Progenitor cell of endocrine pancreas (in vitro differentiated cells): Measurements from ENCODE around the gene MMP24. TPM values are rescaled to one million over a fixed set of nuclear protein-coding genes. Genes with fewer than 3 reads are reported as not detected.

Experiments
- DNase-seq: peaks from one replicate; pipeline ENCODE4 v3.0.0; 2021; ENCODE audit warnings: low spot score; ENCODE audit not compliant: unreplicated experiment
- H3K27ac Mint-ChIP-seq: 2 replicates; pipeline ENCODE4 v1.8.0; 2021; ENCODE audit warnings: mild to moderate bottlenecking, moderate library complexity, mixed read lengths
- H3K27me3 Mint-ChIP-seq: 2 replicates; pipeline ENCODE4 v1.8.0; 2021; ENCODE audit warnings: mixed read lengths
- H3K36me3 Mint-ChIP-seq: 2 replicates; pipeline ENCODE4 v1.8.0; 2022; ENCODE audit warnings: mixed read lengths; ENCODE audit not compliant: insufficient read depth
- H3K4me1 Mint-ChIP-seq: 2 replicates; pipeline ENCODE4 v1.8.0; 2021; ENCODE audit warnings: low read depth, mixed read lengths
- H3K4me3 Mint-ChIP-seq: 2 replicates; pipeline ENCODE4 v1.8.0; 2021; ENCODE audit warnings: low read depth, mild to moderate bottlenecking, moderate library complexity, mixed read lengths
- H3K9me3 Mint-ChIP-seq: 2 replicates; pipeline ENCODE4 v1.8.0; 2021; ENCODE audit warnings: low read depth, mixed read lengths
- CTCF ChIP-seq: fragments of 200-600 bp; sonication (generic); IDR thresholded peaks from one replicate; pipeline ENCODE4 v1.5.0; 2021; ENCODE audit warnings: antibody characterized with exemption, mild to moderate bottlenecking; ENCODE audit not compliant: unreplicated experiment
- total RNA-seq: library from RNA; stranded (reverse); gene quantifications from 2 replicates; pipeline ENCODE4 v1.2.1, GENCODE V29; 2021

Gene MMP24
- total RNA-seq, 1 donor from 2014 or later, result 3.4 TPM

GRCh38 chr20:35306931-35307517 is 80.5 kb downstream of the MMP24 start:
- Mint-ChIP-seq H3K4me3 (no peak overlapping the region), H3K36me3 (peaks cover 2% of the 10 kb centered on the region), H3K9me3 (no peaks in the 10 kb centered on the region), H3K27me3 (no peaks in the 10 kb centered on the region), H3K27ac (peak overlapping the region; percentile 13), H3K4me1 (peaks cover 15% of the 10 kb centered on the region)
- DNase-seq, result peak; percentile 41
- TF ChIP-seq CTCF, result peak; percentile 85

GRCh38 chr20:35307666-35308653 is 81.5 kb downstream of the MMP24 start:
- H3K4me1 Mint-ChIP-seq, result peaks cover 9% of the 10 kb centered on the region
- H3K27me3 Mint-ChIP-seq, result no peaks in the 10 kb centered on the region

DNA sequence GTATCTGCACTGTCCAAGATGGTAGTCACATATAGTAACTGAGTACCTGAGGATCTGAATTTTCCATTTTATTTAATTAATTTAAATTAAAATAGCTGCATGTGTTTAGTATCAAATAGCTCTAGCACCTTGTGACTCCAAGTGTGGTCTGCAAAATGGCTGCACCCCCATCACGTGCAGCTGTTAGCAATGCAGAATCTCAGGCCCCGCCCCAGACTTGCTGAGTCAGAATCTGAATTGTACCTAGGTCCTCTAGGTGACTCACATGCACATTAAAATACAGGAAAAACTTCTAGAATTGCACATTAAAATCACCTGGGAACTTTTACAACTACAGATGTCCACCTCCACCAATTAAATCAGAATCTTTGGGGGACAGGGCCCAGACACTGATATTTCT is 84.9 kb downstream of the MMP24 start:
- Mint-ChIP-seq H3K9me3 (no peaks in the 10 kb centered on the region), H3K4me1 (peaks cover 3% of the 10 kb centered on the region), H3K27ac (no peak overlapping the region), H3K36me3 (peaks cover 7% of the 10 kb centered on the region), H3K4me3 (no peak overlapping the region), H3K27me3 (no peaks in the 10 kb centered on the region)
- no peak for DNase-seq
- TF ChIP-seq CTCF, result no peak

More at GRCh38 chr20:35307666-35308653, 81.5 kb downstream of the MMP24 start:
- DNase-seq, result no peak
- H3K27ac Mint-ChIP-seq, result peak overlapping the region; percentile 31
- peaks cover 7% of the 10 kb centered on the region for H3K36me3 Mint-ChIP-seq
- no peak overlapping the region for H3K4me3 Mint-ChIP-seq
- H3K9me3 Mint-ChIP-seq, result no peaks in the 10 kb centered on the region
- no peak for TF ChIP-seq CTCF

GRCh38 chr20:35311822-35312221 is 85.3 kb downstream of the MMP24 start:
- no peaks in the 10 kb centered on the region for H3K9me3 Mint-ChIP-seq
- H3K27me3 Mint-ChIP-seq, result no peaks in the 10 kb centered on the region
- no peak overlapping the region for H3K4me3 Mint-ChIP-seq
- H3K27ac Mint-ChIP-seq, result no peak overlapping the region
- peaks cover 3% of the 10 kb centered on the region for H3K4me1 Mint-ChIP-seq
- TF ChIP-seq CTCF, result no peak
- no peak for DNase-seq
- H3K36me3 Mint-ChIP-seq, result peaks cover 7% of the 10 kb centered on the region

- Mint-ChIP-seq H3K4me1 (peaks cover 3% of the 10 kb centered on the region), H3K36me3 (peaks cover 7% of the 10 kb centered on the region), H3K4me3 (no peak overlapping the region), H3K27me3 (no peaks in the 10 kb centered on the region), H3K27ac (no peak overlapping the region), H3K9me3 (no peaks in the 10 kb centered on the region)
- no peak for DNase-seq
- no peak for TF ChIP-seq CTCF
Observed at GRCh38 chr20:35312318-35312717, 85.8 kb downstream of the MMP24 start.
